Activated CD4-positive, CD25-positive, alpha-beta regulatory T cell (primary cell): ENCODE measurements around the gene WNT5B.

Experiments used
- DNase-seq, 4 experiments: peaks; one replicate each; lab custom pipeline; 2025; lab: John Stamatoyannopoulos, UW

The WNT5B gene

GRCh38 chr12:1628666-1629337 lies at the start of gene WNT5B:
Gene WNT5B, plus strand, starts transcription at chr12:1629231. Its CDS starts 2,124 bp downstream, at chr12:1631355.
- DNase-seq: no peak

- no peak for DNase-seq
Measured at GRCh38 chr12:1579651-1580435, 49.2 kb upstream of the WNT5B start.

GRCh38 chr12:1580526-1580925 lies 48.5 kb upstream of the WNT5B start:
- DNase-seq: no peak

GRCh38 chr12:1581973-1582708 lies 46.9 kb upstream of the WNT5B start:
- DNase-seq: no peak

- DNase-seq: no peak
Measured at GRCh38 chr12:1582709-1583050, 46.4 kb upstream of the WNT5B start.

- peak; percentile 18 to 30 (median 26) for DNase-seq
Measured at GRCh38 chr12:1583421-1584078, 45.5 kb upstream of the WNT5B start.

- DNase-seq: no peak
Measured at GRCh38 chr12:1584326-1584725, 44.7 kb upstream of the WNT5B start.

- DNase-seq: no peak
Measured at GRCh38 chr12:1587927-1588574, 41.0 kb upstream of the WNT5B start.

GRCh38 chr12:1588575-1588947 lies 40.5 kb upstream of the WNT5B start:
- DNase-seq: no peak

GRCh38 chr12:1590221-1590979 lies 38.6 kb upstream of the WNT5B start:
- no peak for DNase-seq

GRCh38 chr12:1591034-1591433 lies 38.0 kb upstream of the WNT5B start:
- no peak for DNase-seq

- DNase-seq: no peak
Measured at GRCh38 chr12:1591543-1591942, 37.5 kb upstream of the WNT5B start.

- peak; percentile 28 to 33 (median 31) for DNase-seq
Measured at GRCh38 chr12:1592444-1593173, 36.4 kb upstream of the WNT5B start.

- peak in 3 of 4 experiments; percentile 27 to 61 (median 43) for DNase-seq
Measured at GRCh38 chr12:1593174-1594005, 35.6 kb upstream of the WNT5B start.

- peak in 1 of 4 experiments; percentile 47 for DNase-seq
Measured at GRCh38 chr12:1594006-1594260, 35.1 kb upstream of the WNT5B start.

GRCh38 chr12:1594261-1595025 lies 34.6 kb upstream of the WNT5B start, which contains the start of gene FBXL14:
Gene FBXL14, minus strand, starts transcription at chr12:1594581. Its CDS starts 515 bp downstream, at chr12:1594066.
- peak; percentile 76 to 93 (median 82) for DNase-seq

- no peak for DNase-seq
Measured at GRCh38 chr12:1595026-1595561, 33.9 kb upstream of the WNT5B start.

GRCh38 chr12:1595690-1596347 lies 33.2 kb upstream of the WNT5B start:
- DNase-seq: no peak
